Activated naive CD4-positive, alpha-beta T cell treated with Interleukin-2 at 50 U/mL for 16 hours (primary cell): Measurements from ENCODE around the gene AGBL4.

Experiments used
- DNase-seq: peaks from one replicate; pipeline ENCODE4 v3.0.0-alpha.2; 2020

AGBL4 gene

DNA sequence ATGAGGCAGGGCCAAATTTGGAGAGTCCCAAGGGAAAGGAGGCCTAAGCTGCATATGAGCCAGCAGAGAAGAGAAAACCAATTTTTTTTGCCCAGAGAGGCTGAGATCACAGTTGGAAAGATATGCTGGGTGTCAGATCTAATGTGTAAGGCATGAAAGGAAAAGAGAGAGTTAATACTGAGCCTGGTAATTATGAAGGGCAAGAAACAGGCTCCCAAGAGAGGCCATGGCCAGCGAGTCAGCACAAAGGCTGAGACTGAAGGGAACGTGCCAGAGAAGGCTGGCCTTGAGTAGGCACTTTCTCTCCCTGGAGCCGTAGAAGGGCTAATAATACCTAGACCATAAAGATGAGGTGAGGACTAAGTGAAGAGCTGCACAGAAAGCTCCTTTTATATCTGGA is 1215.3 kb downstream of the AGBL4 start:
- DNase-seq: no peak

DNA sequence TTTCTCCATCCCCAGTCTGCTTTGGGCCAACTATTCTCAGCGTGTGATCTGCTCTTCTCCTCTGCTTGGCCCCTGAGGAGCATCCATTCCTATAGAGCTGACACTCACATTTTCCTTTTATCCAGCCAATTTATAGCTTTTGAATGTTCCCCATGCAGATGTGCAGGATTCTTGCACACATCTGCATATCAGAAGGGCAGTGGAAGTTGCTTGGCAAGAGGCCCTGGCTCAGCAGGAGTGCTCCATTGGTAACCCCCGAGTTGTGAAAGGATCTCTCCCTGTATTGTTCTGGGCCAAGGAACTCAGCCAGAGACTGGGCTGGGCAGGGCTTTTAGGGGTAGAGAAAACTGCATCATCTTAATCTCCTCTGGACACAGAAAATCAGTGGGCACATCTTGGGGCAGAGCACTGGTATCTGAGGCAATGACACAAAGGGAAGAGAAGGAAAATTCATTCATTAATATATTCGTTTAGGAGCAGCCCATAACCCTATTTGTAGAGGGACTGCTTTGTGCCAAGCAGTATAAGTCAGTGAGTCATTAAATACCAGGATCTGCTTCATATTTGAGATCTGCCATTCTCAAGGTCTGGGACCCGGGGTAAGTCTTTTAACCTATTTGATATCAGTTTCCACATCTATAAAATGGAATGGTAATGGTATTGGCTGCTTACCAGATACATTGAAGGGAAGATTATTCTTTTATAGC is 1216.0 kb downstream of the AGBL4 start:
- no peak for DNase-seq

DNA sequence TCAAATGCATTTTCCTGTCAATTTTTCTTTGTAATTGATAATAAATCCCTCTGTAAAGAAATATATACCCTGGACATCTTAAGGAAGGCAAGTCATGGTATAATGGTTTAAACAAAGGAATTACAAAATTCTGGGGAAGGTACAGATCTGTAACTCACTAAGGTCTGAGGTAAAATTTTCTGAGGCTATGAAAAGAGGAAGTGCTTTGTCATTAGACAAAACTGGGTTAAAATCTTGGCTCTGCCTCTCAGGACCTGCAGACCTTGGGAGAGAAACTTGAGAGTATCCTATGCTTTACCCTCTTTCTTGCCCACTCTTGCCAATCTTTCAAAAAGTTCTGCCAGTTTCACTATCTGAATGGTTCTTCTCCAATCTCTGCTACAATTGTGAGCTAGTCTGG is 1220.3 kb downstream of the AGBL4 start:
- DNase-seq: no peak

DNA sequence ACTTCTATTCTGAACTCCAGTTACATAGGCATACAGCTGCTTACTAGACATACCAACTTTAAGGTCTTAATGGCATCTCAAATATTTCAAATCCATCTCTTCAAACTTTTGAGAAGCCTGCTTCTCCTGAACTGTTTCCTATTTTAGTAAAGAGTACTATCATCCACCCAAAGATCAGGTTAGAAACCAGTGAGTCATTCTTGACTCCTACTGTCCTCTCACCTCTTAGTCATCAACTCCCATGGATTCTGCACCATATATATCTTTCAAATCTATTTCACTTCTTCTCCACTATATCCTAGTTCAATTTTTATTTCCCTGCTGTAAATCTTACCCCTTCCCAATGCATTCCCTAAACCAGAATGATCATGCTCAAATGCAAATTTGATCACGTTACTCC is 1228.9 kb downstream of the AGBL4 start:
- DNase-seq: no peak

DNA sequence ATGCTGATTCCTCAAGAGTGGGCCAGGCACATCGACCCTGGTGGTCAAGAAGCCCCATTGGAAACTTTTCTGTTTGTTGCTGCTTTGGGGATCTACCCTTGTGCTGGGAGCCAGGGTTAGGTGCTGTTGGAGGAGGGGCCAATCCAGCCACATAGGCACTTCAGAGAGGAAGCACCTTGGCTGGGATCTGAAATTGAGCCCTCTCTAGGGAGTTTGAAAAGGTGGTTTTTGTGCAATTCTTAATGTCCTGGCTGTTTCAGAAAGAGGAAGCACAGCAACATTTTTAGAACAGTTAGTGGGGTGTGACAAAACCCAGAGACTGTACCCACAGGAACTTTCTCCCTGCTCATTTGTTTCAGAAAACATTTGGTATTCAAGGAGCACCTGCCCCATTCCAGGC is 1229.9 kb downstream of the AGBL4 start:
- DNase-seq: no peak

DNA sequence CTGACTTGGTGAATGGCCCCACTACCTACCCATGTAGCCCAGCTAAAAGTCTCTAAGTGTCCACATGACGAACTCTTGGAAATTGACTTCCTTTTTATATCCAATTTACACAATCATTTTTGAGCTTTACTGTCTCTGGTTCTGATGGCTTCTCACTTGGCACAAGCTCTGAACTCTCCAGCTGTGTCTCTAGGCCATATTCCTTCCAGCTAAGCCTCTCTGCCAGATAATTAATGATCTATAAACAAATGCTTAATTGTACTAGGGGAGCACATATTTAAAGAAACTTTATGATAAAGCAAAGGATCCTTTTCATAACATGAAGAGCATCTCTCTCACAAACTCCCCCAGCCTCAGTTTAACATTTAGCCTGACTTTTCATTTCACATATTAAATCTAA is 1230.8 kb downstream of the AGBL4 start:
- no peak for DNase-seq

DNA sequence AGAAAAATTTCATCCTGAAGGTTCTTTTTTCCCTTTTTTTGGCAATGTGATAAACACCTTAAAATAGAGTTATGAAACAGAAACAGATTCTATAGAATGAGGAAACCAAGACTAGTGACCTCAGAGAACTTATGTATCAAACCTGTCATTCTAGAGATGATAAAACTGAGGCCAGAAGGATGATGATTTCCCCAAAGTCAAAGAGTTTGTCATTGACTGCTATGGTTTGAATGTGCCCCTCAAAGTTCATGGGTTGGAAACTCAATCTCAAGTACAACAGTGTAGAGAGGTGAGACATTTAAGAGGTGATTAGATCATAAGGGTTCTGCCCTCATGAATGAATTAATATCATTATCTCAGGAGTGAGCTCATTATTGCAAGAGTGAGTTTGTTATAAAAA is 1233.4 kb downstream of the AGBL4 start:
- DNase-seq: no peak

DNA sequence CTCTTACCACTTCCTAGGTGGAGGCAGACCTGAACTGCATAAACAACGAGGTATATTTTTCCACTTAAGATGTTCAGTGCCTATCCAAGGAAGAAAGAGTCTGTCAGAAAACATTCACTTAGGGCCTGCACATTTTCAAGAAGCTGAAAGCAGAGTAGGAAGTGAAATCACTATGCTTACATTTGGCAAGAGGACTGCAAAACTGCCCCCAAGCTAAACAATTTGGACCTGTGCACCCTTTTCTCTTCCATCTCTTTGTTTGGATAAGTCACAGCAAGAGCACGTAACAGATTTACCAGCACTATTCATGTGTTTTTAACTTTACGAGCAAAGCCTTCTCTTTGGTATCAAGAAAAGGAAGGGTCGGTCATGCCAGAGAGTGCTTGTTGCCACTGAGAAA is 1233.9 kb downstream of the AGBL4 start:
- no peak for DNase-seq

DNA sequence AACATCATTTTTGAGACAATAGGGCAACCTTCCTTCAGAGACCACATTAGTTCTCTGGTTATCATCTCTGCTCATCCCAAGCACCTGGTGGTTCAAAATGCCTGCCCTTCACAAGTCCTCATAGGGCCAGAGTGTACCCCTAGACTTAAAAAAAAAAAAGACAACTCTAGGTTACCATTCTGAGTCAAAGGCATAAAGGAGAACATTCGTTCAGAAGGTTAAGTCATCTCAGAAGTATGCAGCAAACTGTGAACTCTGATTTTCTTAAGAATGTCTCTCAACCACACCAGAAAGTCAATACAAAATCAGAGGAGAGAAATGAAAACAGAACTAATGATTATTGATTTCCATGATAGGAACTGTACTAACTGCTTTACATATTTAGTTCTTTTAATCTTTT is 1237.9 kb downstream of the AGBL4 start:
- no peak for DNase-seq

DNA sequence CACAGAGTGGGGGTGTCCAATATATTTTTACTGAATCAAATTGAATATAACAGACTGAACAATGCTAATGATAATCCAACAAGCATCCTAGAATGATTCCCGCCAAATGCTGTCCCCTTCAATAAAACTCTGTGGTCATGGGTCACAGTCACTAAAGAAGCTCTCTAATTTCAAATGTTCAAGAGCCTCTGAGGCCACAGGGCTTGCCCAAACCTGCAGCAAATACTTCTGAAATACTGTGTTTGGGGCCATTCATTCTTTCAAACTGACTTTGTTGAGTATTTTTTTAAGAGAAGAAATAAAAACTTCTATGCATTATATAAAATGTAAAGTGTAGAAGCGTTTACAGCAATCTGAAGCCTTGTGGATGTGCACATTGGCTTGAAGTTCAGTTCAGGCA is 1239.5 kb downstream of the AGBL4 start:
- no peak for DNase-seq

DNA sequence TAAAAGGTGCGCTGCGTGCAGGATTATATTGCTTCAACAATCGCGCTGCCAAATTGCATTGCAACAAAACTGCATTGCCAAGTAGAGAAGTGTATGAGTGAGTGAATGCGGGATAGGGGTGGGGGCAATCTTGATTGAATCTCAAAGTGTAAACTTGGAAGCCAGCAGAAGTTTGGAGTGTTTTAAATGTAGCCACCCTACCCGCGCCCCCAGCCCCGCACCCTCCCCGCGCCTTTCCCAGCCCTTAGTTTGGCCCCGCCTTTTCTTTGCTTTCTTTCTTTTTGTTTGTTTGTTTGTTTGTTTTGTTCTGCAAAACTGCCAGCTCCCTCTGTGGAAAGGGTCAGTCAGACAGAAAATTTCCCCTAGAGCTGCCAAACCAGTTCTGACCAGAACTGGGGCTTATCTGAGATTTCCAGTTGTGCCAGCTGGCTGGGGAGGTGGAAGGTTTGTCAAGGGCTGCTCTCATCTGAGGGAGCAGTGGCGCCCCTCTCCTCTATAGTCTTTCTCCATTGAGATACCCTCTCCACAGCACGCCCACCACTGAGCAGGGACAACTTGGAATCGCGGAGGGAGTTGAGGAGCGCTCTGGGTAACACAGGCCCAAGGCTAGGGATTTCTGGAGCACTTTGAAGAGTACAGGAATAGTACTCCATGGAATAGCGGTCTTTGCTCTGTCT is 1246.4 kb downstream of the AGBL4 start:
- no peak for DNase-seq

DNA sequence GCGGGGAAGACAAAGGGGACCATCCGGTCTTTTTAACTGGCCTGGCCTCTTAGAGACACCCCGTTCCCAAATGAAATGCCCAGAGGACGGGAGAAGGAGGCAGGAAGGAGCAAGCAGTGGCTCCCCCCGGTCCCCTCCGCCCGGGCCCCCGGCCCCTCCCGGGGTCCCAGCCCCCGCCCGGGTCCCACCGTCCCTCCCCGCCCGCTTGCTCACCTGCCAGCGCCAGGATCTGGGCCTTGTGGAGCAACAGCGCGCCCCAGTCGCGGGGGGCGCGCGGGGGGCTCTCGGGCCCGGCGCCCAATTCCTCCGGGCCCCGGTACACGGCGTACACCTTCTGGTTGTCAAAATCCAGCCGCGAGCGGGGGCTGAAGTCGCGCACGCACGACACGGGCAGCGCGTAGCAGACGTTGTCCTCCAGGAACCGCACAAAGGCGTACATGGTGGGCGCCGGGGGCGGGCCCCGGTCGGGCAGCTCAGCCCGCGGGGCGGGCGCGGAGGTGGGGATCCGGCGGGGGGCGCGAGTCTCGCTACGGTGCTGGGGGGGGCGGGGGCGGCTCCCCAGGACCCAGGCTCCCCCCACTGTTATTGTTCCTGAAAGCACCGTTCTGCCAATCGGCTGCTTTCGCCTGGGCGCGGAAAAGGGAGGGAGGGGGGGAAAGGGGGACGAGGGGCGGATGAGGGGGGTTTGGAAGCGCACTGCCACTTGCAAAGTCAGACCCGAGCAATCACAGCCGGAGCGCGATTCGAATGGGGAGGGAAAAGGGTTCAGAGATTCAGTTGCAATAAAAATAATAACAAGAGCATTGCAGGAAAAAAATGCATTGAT is 1247.1 kb downstream of the AGBL4 start, which contains the start of gene BEND5:
Gene BEND5 (minus strand): TSS at position 499 of the 826 bp plus-strand sequence. CDS start 60 bp downstream, at position 439.
- no peak for DNase-seq

DNA sequence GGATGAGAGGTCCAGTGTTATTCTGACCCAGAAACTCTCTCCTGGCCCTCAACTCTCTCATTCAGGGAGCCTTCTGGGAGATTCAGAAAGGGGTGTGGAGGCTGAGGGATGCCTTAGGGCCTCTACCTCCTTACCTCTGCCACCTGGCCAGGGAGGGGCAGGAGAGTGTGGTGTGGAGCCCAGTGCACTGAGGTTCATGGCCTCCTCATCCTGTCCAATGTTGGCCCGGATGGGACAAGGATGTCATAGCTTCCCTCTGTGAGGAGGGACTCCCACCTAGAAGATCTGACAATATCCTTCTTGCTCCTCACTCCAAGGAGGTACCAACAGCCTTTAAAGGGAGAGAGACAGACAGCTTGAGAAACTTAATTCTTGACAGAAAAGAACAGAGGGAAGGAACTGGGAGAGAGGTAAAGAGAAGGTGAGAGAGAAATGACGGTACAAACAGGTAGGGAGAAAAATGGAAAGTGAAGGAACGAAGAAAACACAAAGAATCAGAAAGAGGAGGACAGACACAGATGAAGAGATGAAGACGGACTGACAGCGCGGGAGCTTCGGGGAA is 1247.8 kb downstream of the AGBL4 start:
- no peak for DNase-seq

DNA sequence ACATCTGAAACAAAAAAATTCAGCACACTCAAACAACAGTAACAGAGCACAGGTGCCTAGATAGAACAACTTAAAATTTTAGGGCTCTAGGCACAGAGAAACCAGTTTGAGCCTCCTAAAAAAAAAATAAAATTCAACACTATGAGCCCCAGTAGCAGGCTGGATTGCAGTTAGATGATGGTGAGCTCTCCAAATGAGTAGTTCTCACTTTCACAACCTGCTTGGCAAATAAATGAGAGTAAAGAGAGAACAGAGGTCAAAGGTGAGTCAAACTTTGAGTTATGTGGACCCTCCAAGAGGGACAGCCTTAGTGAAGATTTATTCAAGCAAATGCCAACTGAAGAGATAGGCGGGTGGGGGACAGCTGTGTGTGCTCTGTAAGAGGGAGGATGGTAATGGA is 1250.6 kb downstream of the AGBL4 start:
- DNase-seq: no peak

DNA sequence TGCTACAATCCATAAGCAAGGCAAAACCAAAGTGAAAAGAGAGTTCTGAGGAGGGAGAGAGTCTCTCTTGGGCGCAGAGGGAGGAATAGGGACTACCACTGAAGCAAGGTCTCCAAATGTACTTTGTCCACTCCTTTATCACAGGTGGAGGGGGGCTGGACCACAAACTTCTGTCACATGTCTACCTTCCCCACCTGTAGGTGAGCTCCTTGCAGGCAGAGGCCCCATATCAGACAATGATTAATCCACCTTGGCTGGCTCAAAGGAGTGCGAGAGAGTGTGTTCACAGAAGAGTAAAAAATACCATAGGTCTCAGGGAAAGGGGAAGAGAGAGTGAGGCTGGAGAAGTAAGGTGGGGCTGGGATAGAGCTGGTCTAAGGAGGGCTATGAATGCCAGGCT is 1251.5 kb downstream of the AGBL4 start:
- no peak for DNase-seq

DNA sequence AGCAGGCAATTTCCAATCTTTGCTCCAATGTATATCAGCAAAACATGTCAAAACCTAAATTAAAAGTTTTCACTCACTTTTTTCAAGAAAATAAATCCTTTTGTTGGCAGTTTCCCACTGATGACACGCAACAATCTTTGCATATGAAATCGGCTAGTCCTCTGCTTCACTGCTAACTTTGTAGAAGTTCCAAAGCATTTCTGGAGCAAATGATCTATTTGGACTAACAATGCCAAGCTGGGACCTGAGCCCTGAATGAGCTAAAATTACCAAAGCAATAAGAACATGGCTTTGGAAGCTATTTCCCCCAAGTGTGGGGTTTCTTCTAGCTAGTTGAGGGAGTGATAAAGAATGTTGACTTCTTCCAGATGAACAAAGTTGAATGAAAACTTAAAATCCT is 1252.2 kb downstream of the AGBL4 start:
- DNase-seq: no peak

DNA sequence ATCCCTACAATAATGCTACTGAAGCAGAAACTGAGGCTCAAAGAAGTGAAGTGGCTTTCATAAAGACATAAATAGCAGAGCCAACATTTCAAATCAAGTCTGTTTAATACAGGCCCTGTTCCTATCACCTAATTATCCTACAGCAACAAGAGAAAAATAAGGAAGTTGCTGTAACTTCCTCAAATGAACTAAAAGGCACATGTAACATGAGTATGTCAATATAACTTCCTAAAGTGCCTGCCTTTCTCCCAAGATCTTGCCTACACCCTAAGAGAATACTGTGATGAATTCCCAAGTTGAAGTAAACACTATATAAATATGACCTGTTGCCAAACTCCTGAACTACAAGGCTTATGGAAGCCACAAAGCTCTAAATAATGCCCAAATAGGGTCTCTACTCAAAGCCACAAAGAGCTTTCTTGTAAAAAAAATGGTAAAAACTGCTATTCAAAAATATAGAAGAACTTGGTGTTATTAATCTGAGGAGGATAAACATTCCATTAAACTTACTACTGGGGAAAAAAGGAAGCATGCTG is 1255.7 kb downstream of the AGBL4 start:
- DNase-seq: no peak

DNA sequence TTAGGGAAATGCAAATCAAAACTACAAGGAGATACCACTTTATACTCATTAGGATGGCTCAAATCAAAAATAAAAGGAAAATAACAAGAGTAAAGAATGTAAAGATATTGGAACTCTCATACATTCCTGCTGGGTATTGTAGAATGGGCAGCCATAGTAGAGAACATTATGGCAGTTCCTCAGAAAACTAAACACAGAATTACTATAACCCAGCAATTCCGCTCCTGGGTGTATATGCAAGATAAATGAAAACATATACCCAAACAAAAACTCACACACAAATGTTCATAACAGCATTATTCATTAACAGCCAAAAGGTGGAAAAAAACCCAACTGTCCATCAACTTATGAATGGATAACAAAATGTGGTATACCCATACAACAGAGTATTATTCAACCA is 1258.4 kb downstream of the AGBL4 start:
- DNase-seq: no peak

DNA sequence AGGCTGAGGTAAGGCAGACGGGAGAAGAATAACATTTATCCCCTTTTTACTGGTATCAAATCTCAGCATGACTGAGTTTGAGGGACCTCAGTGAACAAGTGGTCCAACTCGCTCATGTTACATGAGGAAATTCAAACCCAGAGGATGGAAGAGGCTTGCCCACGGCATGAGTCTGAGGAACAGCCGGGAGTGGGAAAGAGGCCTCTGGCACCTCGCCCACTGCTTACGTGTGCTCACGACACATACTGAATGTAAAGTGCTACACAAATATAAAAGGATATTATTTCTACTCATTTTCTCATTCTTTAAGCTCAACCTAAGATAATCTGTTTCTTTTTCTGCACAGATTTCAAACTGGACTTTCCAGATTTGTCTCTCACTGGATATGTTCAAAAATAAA is 1261.8 kb downstream of the AGBL4 start:
- no peak for DNase-seq

DNA sequence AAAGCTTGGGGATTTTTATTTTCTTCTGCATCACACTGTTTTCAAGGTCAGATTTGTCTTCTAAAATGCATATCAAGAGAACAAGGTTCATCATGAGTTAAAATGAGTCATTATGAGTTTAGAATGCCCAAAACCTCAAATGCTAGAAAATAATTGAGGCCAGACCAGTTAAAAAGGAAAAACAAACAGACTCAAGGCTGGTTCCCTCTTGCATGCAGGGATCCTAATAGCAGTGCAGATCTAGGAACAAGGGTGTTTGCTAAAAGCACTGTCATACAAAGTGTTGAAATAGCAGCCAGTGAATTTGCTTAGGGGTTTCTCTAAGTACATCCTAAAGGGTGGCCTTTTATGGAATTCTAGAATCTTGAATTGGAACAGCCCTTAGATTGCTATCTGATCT is 1262.3 kb downstream of the AGBL4 start:
- DNase-seq: no peak

DNA sequence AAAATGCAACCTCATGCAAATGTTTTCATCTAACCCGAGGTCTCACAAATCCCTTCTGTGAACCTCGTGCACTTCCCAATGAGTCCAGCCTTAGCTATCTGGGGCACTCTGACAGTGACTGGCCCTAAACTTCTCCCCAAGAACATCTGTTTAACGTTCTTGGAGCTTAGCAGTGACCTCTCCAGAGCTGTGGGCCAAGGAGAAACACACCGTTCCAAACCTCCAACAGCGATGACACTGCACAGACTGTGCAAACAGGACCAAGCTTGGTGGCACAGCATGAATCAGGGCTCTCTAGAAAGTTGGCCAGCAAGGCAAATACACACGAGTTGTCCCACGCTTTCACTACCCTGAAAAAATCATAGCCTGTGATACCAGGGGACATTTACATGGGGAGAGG is 1262.9 kb downstream of the AGBL4 start:
- DNase-seq: no peak

DNA sequence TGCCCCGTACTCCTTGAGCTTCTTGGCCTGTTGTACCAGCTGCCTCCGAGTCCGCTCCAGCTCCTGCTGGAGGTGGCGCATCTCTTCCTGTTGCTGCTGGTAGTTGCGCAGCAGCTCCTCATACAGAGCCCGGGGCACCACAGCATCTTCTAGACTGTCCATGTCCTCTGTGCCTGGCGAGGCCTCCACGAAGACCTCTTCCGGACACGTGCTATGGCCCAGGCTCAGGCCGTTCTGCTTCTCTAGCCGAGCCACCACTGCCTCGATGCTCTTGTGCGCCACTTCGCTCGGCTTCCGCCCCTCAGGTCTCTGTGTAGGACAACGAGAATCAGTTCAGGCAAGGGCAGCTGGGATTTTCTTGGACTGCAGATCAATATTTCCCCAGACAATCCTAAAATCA is 1264.8 kb downstream of the AGBL4 start:
- DNase-seq: no peak

DNA sequence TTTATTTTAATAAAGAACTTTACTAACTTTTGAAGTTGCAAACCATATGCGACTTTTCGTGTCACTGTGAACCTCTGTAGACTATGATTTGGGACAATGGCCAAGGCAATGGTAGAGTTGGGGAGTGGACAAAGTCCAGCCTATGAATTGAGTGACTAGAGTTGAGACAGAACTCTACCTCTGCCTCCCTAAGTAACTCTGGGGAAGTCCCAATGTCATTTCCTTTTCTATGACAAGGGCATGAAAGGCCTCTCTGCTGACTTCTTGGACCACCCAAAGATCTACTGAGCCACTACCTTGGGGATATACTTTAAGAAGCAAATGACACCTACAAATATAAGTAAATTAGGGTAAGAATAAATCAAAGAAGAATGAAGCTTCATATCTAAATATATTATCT is 1266.4 kb downstream of the AGBL4 start:
- no peak for DNase-seq
